Measurements from ENCODE around the gene PPP1R14C. TPM values are rescaled to one million over a fixed set of nuclear protein-coding genes. Genes with fewer than 3 reads are reported as not detected.
A peak's percentile ranks its signal among the peaks of the same experiment; 100 is the strongest.

The PPP1R14C gene
- polyA plus RNA-seq, 3 donors: 0.11 TPM; not detected in 2

GRCh38 chr6:150183105-150183504 is 40.3 kb downstream of the PPP1R14C start:
- Mint-ChIP-seq H3K9me3 (peaks cover 0 to 4% (median 0%) of the 10 kb centered on the region in 7 donors), H3K36me3 (no peaks in the 10 kb centered on the region), H3K27me3 (ENCODE audit: low read depth in 3 of 3) (peaks cover 0 to 10% (median 6%) of the 10 kb centered on the region in 3 donors), H3K4me3 (no peak overlapping the region), H3K4me1 (peaks cover 19% of the 10 kb centered on the region), H3K27ac (peak overlapping the region in 1 of 7 donors; percentile 10)
- H3K9me3 ChIP-seq (replicated peaks in 1 of 2; ENCODE audit: control insufficient read depth in 1 of 2, insufficient read depth in 1 of 2, low read length in 2 of 2): no peaks in the 10 kb centered on the region
- H4K20me1 ChIP-seq (ENCODE audit: insufficient read depth, low read length): no peaks in the 10 kb centered on the region
- H3K27me3 ChIP-seq (ENCODE audit: control insufficient read depth in 2 of 2, insufficient read depth in 2 of 2, low read length in 2 of 2): no peaks in the 10 kb centered on the region
- DNase-seq: peak; percentile 15 to 58 (median 40)
- H3K36me3 ChIP-seq (replicated peaks in 1 of 2; ENCODE audit: control insufficient read depth in 1 of 2, insufficient read depth in 2 of 2, low read length in 2 of 2): no peaks in the 10 kb centered on the region
- H3K27ac ChIP-seq (ENCODE audit: low read depth in 1 of 2, low read length in 2 of 2): no peak overlapping the region
- no peak for TF ChIP-seq CTCF (IDR thresholded peaks at IDR 0.05)
- no peak overlapping the region for H3K9ac ChIP-seq (ENCODE audit: insufficient read depth, low read length, poor library complexity, severe bottlenecking)
- 63% methylated on average over 2 of the region's 4 CpGs for WGBS (ENCODE audit: insufficient coverage)
- H2AFZ ChIP-seq (ENCODE audit: insufficient read depth, low read depth, low read length, poor library complexity, severe bottlenecking): no peak overlapping the region
- peaks cover 12 to 17% of the 10 kb centered on the region in 2 donors for H3K4me1 ChIP-seq (ENCODE audit: control insufficient read depth in 1 of 2, insufficient read depth in 2 of 2, low read length in 2 of 2)
- H3K79me2 ChIP-seq (ENCODE audit: insufficient read depth, low read length): no peaks in the 10 kb centered on the region
- H3K4me2 ChIP-seq (replicated peaks; ENCODE audit: extremely low read depth, low read length, poor library complexity, severe bottlenecking): no peak overlapping the region
- intact Hi-C loops (cut with micrococcal nuclease): no loop called here
- H3K4me3 ChIP-seq (replicated peaks in 1 of 3; ENCODE audit: low read depth in 2 of 3, low read length in 3 of 3): no peak overlapping the region

GRCh38 chr6:150183966-150184365 is 41.1 kb downstream of the PPP1R14C start:
- no peak overlapping the region for H3K9ac ChIP-seq (ENCODE audit: insufficient read depth, low read length, poor library complexity, severe bottlenecking)
- H3K36me3 ChIP-seq (replicated peaks in 1 of 2; ENCODE audit: control insufficient read depth in 1 of 2, insufficient read depth in 2 of 2, low read length in 2 of 2): no peaks in the 10 kb centered on the region
- Mint-ChIP-seq H3K36me3 (no peaks in the 10 kb centered on the region), H3K27me3 (ENCODE audit: low read depth in 3 of 3) (peaks cover 0 to 10% (median 6%) of the 10 kb centered on the region in 3 donors), H3K4me1 (peaks cover 19% of the 10 kb centered on the region), H3K27ac (no peak overlapping the region), H3K4me3 (no peak overlapping the region), H3K9me3 (peaks cover 0 to 4% (median 0%) of the 10 kb centered on the region in 7 donors)
- H3K27ac ChIP-seq (ENCODE audit: low read depth in 1 of 2, low read length in 2 of 2): no peak overlapping the region
- H3K4me3 ChIP-seq (replicated peaks in 1 of 3; ENCODE audit: low read depth in 2 of 3, low read length in 3 of 3): no peak overlapping the region
- no peak for TF ChIP-seq CTCF (IDR thresholded peaks at IDR 0.05)
- no peaks in the 10 kb centered on the region for H4K20me1 ChIP-seq (ENCODE audit: insufficient read depth, low read length)
- H3K9me3 ChIP-seq (replicated peaks in 1 of 2; ENCODE audit: control insufficient read depth in 1 of 2, insufficient read depth in 1 of 2, low read length in 2 of 2): no peaks in the 10 kb centered on the region
- WGBS (ENCODE audit: insufficient coverage): 89% methylated on average over 1 of the region's 6 CpGs
- H3K4me2 ChIP-seq (replicated peaks; ENCODE audit: extremely low read depth, low read length, poor library complexity, severe bottlenecking): no peak overlapping the region
- intact Hi-C loops (cut with micrococcal nuclease): no loop called here
- H3K4me1 ChIP-seq (ENCODE audit: control insufficient read depth in 1 of 2, insufficient read depth in 2 of 2, low read length in 2 of 2): peaks cover 12 to 17% of the 10 kb centered on the region in 2 donors
- H3K27me3 ChIP-seq (ENCODE audit: control insufficient read depth in 2 of 2, insufficient read depth in 2 of 2, low read length in 2 of 2): no peaks in the 10 kb centered on the region
- H3K79me2 ChIP-seq (ENCODE audit: insufficient read depth, low read length): no peaks in the 10 kb centered on the region
- no peak for DNase-seq
- no peak overlapping the region for H2AFZ ChIP-seq (ENCODE audit: insufficient read depth, low read depth, low read length, poor library complexity, severe bottlenecking)
